CD4-positive, alpha-beta memory T cell (primary cell): ENCODE results near the gene EPB41. TPM values are rescaled to one million over a fixed set of nuclear protein-coding genes. Genes with fewer than 3 reads are reported as not detected.
"Not testable (repeated sequence)": the region's sequence is repeated elsewhere in the genome, so short reads cannot be mapped to it uniquely, and the experiment has no call there.

Experiments used
- CTCF ChIA-PET: fragments of 350-600 bp; sonication (Branson Sonifier 250); formaldehyde crosslinking; loops from one replicate; lab custom pipeline; 2021; ENCODE audit warnings: inconsistent platforms; ENCODE audit not compliant: partially characterized antibody; lab: Charles Lee
- POLR2A ChIA-PET: fragments of 350-600 bp; sonication (Branson Sonifier 250); formaldehyde crosslinking; loops from one replicate; lab custom pipeline; 2021; ENCODE audit not compliant: partially characterized antibody; lab: Charles Lee
- DNase-seq, 5 donors: peaks; one replicate each; pipeline versions ENCODE4 v3.0.0 to v3.0.0-alpha.2; 2020 to 2022; ENCODE audit warnings: mixed read lengths in 1 of 5
- H3K27ac ChIP-seq: one replicate; pipeline ENCODE4 v1.7.0; 2013; ENCODE audit warnings: low read depth, low read length
- H3K27me3 ChIP-seq: 2 replicates; pipeline ENCODE4 v1.7.0; 2013; ENCODE audit warnings: mild to moderate bottlenecking, low read length, moderate library complexity; ENCODE audit not compliant: insufficient read depth
- H3K36me3 ChIP-seq: 2 replicates; pipeline ENCODE4 v1.7.0; 2013; ENCODE audit warnings: mild to moderate bottlenecking, low read length, moderate library complexity; ENCODE audit not compliant: insufficient read depth
- H3K4me1 ChIP-seq: 2 replicates; pipeline ENCODE4 v1.7.0; 2013; ENCODE audit warnings: mild to moderate bottlenecking, low read length, moderate library complexity; ENCODE audit not compliant: insufficient read depth
- H3K4me3 ChIP-seq, 2 donors: one replicate each; pipeline ENCODE4 v1.7.0; 2013; ENCODE audit warnings: low read length in 2 of 2, mild to moderate bottlenecking in 1 of 2
- H3K9me3 ChIP-seq, 2 donors: one replicate each; pipeline ENCODE4 v1.7.0; 2013; ENCODE audit warnings: low read length in 2 of 2, control low read depth in 1 of 2; ENCODE audit not compliant: control insufficient read depth in 1 of 2
- H3K27ac Mint-ChIP-seq, 7 donors: one replicate each; pipeline ENCODE4 v1.8.0; 2020 to 2021; ENCODE audit warnings: mixed read lengths in 7 of 7, mild to moderate bottlenecking in 6 of 7, inconsistent platforms in 3 of 7, moderate library complexity in 3 of 7
- H3K27me3 Mint-ChIP-seq, 2 donors: one replicate each; pipeline ENCODE4 v1.8.0; 2020 to 2021; ENCODE audit warnings: mixed read lengths in 2 of 2
- H3K36me3 Mint-ChIP-seq, 2 donors: one replicate each; pipeline ENCODE4 v1.8.0; 2020 to 2021; ENCODE audit warnings: mixed read lengths in 2 of 2, inconsistent platforms in 1 of 2, mild to moderate bottlenecking in 1 of 2
- H3K4me1 Mint-ChIP-seq, 4 donors: one replicate each; pipeline ENCODE4 v1.8.0; 2020 to 2021; ENCODE audit warnings: mixed read lengths in 4 of 4, mild to moderate bottlenecking in 1 of 4
- H3K4me3 Mint-ChIP-seq, 8 donors: one replicate each; pipeline ENCODE4 v1.8.0; 2020 to 2021; ENCODE audit warnings: mixed read lengths in 8 of 8, mild to moderate bottlenecking in 7 of 8, moderate library complexity in 6 of 8, inconsistent platforms in 3 of 8
- H3K9me3 Mint-ChIP-seq, 8 donors: one replicate each; pipeline ENCODE4 v1.8.0; 2020 to 2021; ENCODE audit warnings: mixed read lengths in 8 of 8, mild to moderate bottlenecking in 5 of 8, inconsistent platforms in 3 of 8, moderate library complexity in 1 of 8
- intact Hi-C: fragments of 100-400 bp; cut with micrococcal nuclease; formaldehyde crosslinking; loops from one replicate; pipeline ENCODE4 v1.15.1; 2023
- polyA plus RNA-seq, 2 donors: library from polyadenylated mRNA; unstranded; fragments of 300-500 nt; fragmentation: Illumina TruSeq; gene quantifications; one replicate each; pipeline ENCODE4 v1.2.3, GENCODE V29; 2021
- total RNA-seq, 2 experiments: library from RNA; stranded (reverse); gene quantifications; one replicate each; pipeline ENCODE4 v1.2.3, GENCODE V29; 2021

EPB41 gene
- total and polyA plus RNA-seq, 4 experiments from 2014 or later: 56.1 to 321 (median 213) TPM

DNA sequence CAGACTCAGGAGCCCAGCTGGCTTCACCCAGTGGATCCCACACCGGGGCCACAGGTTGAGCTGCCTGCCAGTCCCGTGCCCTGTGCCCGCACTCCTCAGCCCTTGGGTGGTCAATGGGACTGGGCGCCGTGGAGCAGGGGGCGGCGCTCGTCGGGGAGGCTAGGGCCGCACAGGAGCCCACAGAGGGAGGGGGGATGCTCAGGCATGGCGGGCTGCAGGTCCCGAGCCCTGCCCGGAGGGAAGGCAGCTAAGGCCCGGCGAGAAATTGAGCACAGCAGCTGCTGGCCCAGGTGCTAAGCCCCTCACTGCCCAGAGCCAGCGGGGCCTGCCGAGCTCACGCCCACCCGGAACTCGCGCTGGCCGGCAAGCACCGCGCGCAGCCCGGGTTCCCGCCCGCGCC, 216.7 kb downstream of the EPB41 start:
- H3K4me3 Mint-ChIP-seq, H3K27me3 ChIP-seq, CTCF ChIA-PET, H3K27ac ChIP-seq, H3K36me3 Mint-ChIP-seq, H3K4me3 ChIP-seq, DNase-seq, H3K4me1 ChIP-seq, H3K36me3 ChIP-seq, H3K9me3 Mint-ChIP-seq, H3K9me3 ChIP-seq, intact Hi-C loops, H3K4me1 Mint-ChIP-seq, H3K27ac Mint-ChIP-seq: not testable (repeated sequence)
- POLR2A ChIA-PET: interaction anchor here (0.6 kb wide), 1 partner anchor 9 kb away, joined by 3 read pairs; no protein-coding TSS in a partner anchor
- peaks cover 0 to 12% of the 10 kb centered on the region in 2 donors for H3K27me3 Mint-ChIP-seq

DNA sequence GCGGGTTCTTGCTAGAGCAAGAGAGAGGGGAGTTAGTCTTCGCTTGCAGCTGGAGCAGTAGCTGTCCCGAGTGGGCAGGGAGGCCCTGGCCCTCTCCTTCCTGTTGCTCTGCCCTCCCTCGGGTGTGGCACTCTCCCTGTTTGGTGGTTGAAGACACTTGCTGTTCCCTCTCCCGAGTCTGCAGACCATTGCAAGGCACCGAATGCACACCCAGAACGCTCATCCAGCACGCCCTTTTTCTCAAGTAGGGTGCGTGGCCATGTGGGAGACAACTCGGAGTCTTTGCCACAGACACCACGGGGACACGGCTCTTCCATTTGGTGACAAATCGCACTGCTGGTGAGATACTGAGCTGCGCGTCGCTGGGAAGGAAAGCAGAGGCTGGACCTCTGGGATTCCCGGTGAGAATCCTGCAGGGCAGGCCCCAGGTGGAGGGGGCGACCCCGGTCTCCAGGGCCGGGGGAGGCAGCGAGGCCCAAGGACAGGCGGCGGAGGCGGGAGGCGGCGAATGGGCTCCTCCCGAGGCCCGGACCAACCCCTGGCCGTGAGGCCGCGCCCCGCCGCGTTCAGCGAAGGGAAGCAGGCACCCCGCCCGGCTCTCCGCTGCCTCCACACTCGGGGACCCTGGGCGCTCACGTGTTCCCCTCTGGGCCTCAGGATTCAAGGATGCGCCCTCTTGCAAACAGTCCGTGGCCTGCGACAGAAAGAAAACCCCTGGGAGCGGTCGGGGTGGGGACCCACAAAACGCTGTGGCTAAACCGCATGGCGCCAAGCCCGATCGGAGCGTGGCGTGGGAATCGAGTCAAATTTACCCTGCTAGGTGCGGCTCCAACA, 219.7 kb downstream of the EPB41 start:
- POLR2A ChIA-PET: interaction anchor here (1.6 kb wide), 1 partner anchor 13 kb away, joined by 4 read pairs; no protein-coding TSS in a partner anchor
- intact Hi-C loops: no loop called here
- H3K36me3 ChIP-seq: no peaks in the 10 kb centered on the region
- Mint-ChIP-seq H3K4me1 (peaks cover 0 to 2% (median under 1%) of the 10 kb centered on the region in 4 donors), H3K9me3 (peaks cover 0 to 2% (median 0%) of the 10 kb centered on the region in 8 donors), H3K27me3 (peaks cover 0 to 8% of the 10 kb centered on the region in 2 donors), H3K4me3 (peak overlapping the region in 4 of 8 donors; percentile 20 to 66 (median 38)), H3K36me3 (no peaks in the 10 kb centered on the region), H3K27ac (no peak overlapping the region)
- CTCF ChIA-PET: interaction anchor here (1.0 kb wide), 1 partner anchor 13 kb away, joined by 3 read pairs; no protein-coding TSS in a partner anchor
- H3K4me3 ChIP-seq: no peak overlapping the region
- no peaks in the 10 kb centered on the region for H3K4me1 ChIP-seq
- H3K9me3 ChIP-seq: no peaks in the 10 kb centered on the region
- H3K27me3 ChIP-seq: no peaks in the 10 kb centered on the region
- no peak overlapping the region for H3K27ac ChIP-seq
- no peak for DNase-seq

DNA sequence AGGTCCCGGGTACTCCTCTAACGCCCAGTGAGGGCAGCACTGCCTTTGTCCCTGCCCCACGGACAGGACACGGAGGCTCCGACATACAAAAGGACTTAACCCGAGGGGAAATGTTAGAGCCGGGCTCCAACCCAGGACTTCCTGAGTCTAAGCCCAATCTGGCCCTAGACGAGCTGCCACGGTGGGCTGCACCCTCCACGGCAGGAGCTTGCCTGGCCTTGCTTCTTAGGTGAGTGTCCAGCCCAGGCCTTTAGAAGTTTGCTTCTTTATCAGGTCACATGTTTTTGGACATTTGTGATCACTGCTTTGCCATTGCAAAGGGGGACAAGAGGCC, 220.3 kb downstream of the EPB41 start:
- no peak for DNase-seq

DNA sequence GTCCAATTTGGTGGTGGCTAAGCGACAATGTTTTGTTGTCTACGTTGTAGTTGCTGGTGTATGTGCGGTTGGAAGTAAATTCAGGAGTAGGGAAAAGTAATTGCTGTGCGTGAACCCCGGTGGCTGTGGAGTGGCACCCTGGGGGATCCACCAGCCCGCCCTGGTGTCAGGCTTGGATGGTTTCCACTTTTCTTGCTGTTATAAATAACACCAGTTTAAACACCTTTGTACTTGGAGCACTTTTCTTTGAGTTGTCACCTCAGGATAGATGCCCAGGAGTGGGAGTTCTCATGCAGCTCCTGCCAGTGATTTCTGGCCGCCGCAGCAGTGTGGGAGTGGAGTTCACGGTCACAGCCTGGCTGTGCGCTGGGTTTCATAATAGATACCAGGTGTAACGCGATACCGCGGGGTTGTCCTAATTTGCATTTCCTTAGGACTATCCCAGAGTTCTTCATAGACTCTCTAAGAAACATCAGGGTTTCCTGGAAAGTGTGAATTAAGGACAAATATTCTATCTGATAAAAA, 222.1 kb downstream of the EPB41 start:
- no peak overlapping the region for H3K4me3 ChIP-seq
- ChIA-PET CTCF (interaction anchor here (0.7 kb wide), 1 partner anchor 153 kb away, joined by 3 read pairs; no protein-coding TSS in a partner anchor), POLR2A (no interaction called here)
- no peaks in the 10 kb centered on the region for H3K27me3 ChIP-seq
- H3K4me3 Mint-ChIP-seq: no peak overlapping the region
- H3K27me3 Mint-ChIP-seq: peaks cover 0 to 8% of the 10 kb centered on the region in 2 donors
- no peaks in the 10 kb centered on the region for H3K9me3 ChIP-seq
- no peaks in the 10 kb centered on the region for H3K36me3 Mint-ChIP-seq
- peaks cover 0 to 2% (median under 1%) of the 10 kb centered on the region in 4 donors for H3K4me1 Mint-ChIP-seq
- intact Hi-C loops: no loop called here
- no peaks in the 10 kb centered on the region for H3K4me1 ChIP-seq
- no peak for DNase-seq
- H3K27ac ChIP-seq: no peak overlapping the region
- H3K9me3 Mint-ChIP-seq: peaks cover 0 to 2% (median 0%) of the 10 kb centered on the region in 8 donors
- peak overlapping the region in 1 of 7 donors; percentile 31 for H3K27ac Mint-ChIP-seq
- no peaks in the 10 kb centered on the region for H3K36me3 ChIP-seq

More for the DNA sequence above, 220.3 kb downstream of the EPB41 start:
- intact Hi-C loops: no loop called here
- Histone ChIP-seq H3K4me3 (no peak overlapping the region), H3K9me3 (no peaks in the 10 kb centered on the region), H3K36me3 (no peaks in the 10 kb centered on the region), H3K27me3 (no peaks in the 10 kb centered on the region), H3K27ac (no peak overlapping the region), H3K4me1 (no peaks in the 10 kb centered on the region)
- H3K27ac Mint-ChIP-seq: no peak overlapping the region
- peaks cover 0 to 2% (median 0%) of the 10 kb centered on the region in 8 donors for H3K9me3 Mint-ChIP-seq
- POLR2A ChIA-PET: interaction anchor here (1.6 kb wide), 1 partner anchor 14 kb away, joined by 4 read pairs; no protein-coding TSS in a partner anchor
- CTCF ChIA-PET: no interaction called here
- H3K4me3 Mint-ChIP-seq: no peak overlapping the region
- H3K4me1 Mint-ChIP-seq: peaks cover 0 to 2% (median under 1%) of the 10 kb centered on the region in 4 donors
- no peaks in the 10 kb centered on the region for H3K36me3 Mint-ChIP-seq
- peaks cover 0 to 8% of the 10 kb centered on the region in 2 donors for H3K27me3 Mint-ChIP-seq

DNA sequence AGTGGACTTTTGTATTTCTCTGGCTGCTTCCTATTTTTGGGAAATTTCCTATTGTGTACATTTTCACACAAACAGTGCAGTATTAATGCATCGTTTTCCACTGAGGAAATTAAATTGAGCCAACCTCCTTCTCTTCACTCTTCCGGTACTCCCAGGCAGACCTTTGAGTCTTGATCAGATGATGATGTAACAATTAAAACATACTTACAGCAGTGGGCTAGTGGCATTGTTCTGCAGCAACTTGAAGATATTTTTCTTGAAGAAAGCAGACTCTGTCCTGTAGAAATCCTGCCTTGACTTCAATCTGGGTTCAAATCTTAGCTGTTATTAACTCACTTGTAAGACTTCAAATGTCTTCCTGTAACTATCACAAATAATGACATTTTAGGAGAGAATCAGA, 228.3 kb downstream of the EPB41 start:
- H3K9me3 Mint-ChIP-seq: peaks cover 0 to 4% (median 0%) of the 10 kb centered on the region in 8 donors
- H3K27ac ChIP-seq: no peak overlapping the region
- peaks cover 24 to 25% of the 10 kb centered on the region in 2 donors for H3K36me3 Mint-ChIP-seq
- no peak overlapping the region for H3K27ac Mint-ChIP-seq
- H3K4me1 ChIP-seq: no peaks in the 10 kb centered on the region
- no peak for DNase-seq
- no peaks in the 10 kb centered on the region for H3K27me3 ChIP-seq
- H3K4me1 Mint-ChIP-seq: peaks cover 0 to 4% (median 2%) of the 10 kb centered on the region in 4 donors
- CTCF ChIA-PET: interaction anchor here (1.5 kb wide), 1 partner anchor 23 kb away, joined by 4 read pairs; no protein-coding TSS in a partner anchor
- no peaks in the 10 kb centered on the region for H3K9me3 ChIP-seq
- H3K4me3 ChIP-seq: no peak overlapping the region
- POLR2A ChIA-PET: no interaction called here
- peaks cover under 1% of the 10 kb centered on the region for H3K36me3 ChIP-seq
- no peak overlapping the region for H3K4me3 Mint-ChIP-seq
- no peaks in the 10 kb centered on the region for H3K27me3 Mint-ChIP-seq
- intact Hi-C loops: no loop called here

DNA sequence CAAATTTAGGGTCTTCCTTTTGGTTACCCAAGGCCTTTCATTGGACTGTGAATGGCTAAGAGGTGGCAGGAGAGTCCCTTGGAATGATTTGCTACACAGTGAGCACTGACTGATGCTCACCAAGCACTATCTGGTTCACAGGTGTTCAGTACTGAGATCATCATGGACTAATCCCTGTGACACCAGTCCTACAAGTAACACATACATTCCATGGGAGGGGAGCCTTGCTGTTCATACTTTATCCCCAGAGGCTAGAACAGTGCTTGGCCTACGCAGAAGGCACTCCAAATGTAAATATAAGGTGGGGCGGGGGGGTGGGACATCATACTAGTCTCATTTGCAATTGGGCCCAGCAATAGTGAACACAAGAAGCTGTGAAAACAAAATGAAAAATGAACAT, 229.8 kb downstream of the EPB41 start:
- H3K27ac Mint-ChIP-seq: no peak overlapping the region
- peaks cover 0 to 4% (median 2%) of the 10 kb centered on the region in 4 donors for H3K4me1 Mint-ChIP-seq
- H3K4me3 Mint-ChIP-seq: no peak overlapping the region
- H3K4me1 ChIP-seq: no peaks in the 10 kb centered on the region
- intact Hi-C loops: no loop called here
- no peaks in the 10 kb centered on the region for H3K27me3 ChIP-seq
- CTCF ChIA-PET: interaction anchor here (1.5 kb wide), 1 partner anchor 24 kb away, joined by 4 read pairs; no protein-coding TSS in a partner anchor
- no peak overlapping the region for H3K4me3 ChIP-seq
- no peak for DNase-seq
- H3K9me3 Mint-ChIP-seq: peaks cover 0 to 3% (median 0%) of the 10 kb centered on the region in 8 donors
- H3K27me3 Mint-ChIP-seq: no peaks in the 10 kb centered on the region
- no peak overlapping the region for H3K27ac ChIP-seq
- H3K9me3 ChIP-seq: no peaks in the 10 kb centered on the region
- POLR2A ChIA-PET: no interaction called here
- peaks cover 15% of the 10 kb centered on the region for H3K36me3 ChIP-seq
- H3K36me3 Mint-ChIP-seq: peaks cover 39 to 40% of the 10 kb centered on the region in 2 donors
